OCI-LY7 (cell line): ENCODE measurements around the gene CPA3. TPM values are rescaled to one million over a fixed set of nuclear protein-coding genes. Genes with fewer than 3 reads are reported as not detected.

Experiments used
- BruUV-seq: library from RNA; stranded (reverse); fragments of 400-500 nt; replicated peaks from 2 replicates; lab custom pipeline; 2021; lab: Mats Ljungman, UMichigan
- CTCF ChIA-PET: fragments of 300-600 bp; sonication (Branson Sonifier 250); formaldehyde crosslinking; loops from one replicate; lab custom pipeline; 2022; ENCODE audit warnings: antibody characterized with exemption; ENCODE audit not compliant: unreplicated experiment; lab: Charles Lee
- POLR2A ChIA-PET: fragments of 300-600 bp; sonication (Branson Sonifier 250); formaldehyde crosslinking; loops from one replicate; lab custom pipeline; 2022; ENCODE audit warnings: antibody characterized with exemption; lab: Charles Lee
- DNase-seq: peaks from one replicate; pipeline ENCODE4 v3.0.0-alpha.2; 2015; ENCODE audit warnings: low spot score
- H2AFZ ChIP-seq: fragments of 200-600 bp; sonication (generic), shearing (Covaris generic); 2 replicates; pipeline ENCODE4 v1.6.1; 2014; ENCODE audit warnings: mild to moderate bottlenecking, antibody characterized with exemption, low read length, moderate library complexity
- H3K27ac ChIP-seq: fragments of 200-600 bp; sonication (generic); 2 replicates; pipeline ENCODE4 v1.5.1; 2014; ENCODE audit warnings: mixed run types, low read depth, mild to moderate bottlenecking, moderate library complexity, low read length, inconsistent platforms; ENCODE audit not compliant: poor library complexity, severe bottlenecking
- H3K36me3 ChIP-seq: fragments of 200-600 bp; sonication (generic); 2 replicates; pipeline ENCODE4 v1.6.1; 2014; ENCODE audit warnings: mild to moderate bottlenecking, antibody characterized with exemption, low read length, moderate library complexity, mixed read lengths; ENCODE audit not compliant: insufficient read depth
- H3K4me1 ChIP-seq: fragments of 200-600 bp; sonication (generic); 2 replicates; pipeline ENCODE4 v1.5.1; 2014; ENCODE audit warnings: mild to moderate bottlenecking, low read length; ENCODE audit not compliant: insufficient read depth, poor library complexity, severe bottlenecking
- H3K4me2 ChIP-seq: fragments of 200-600 bp; sonication (generic); 2 replicates; pipeline ENCODE4 v1.6.1; 2014; ENCODE audit warnings: mild to moderate bottlenecking, low read length
- H3K4me3 ChIP-seq: fragments of 200-600 bp; sonication (generic); 2 replicates; pipeline ENCODE4 v1.5.1; 2014; ENCODE audit warnings: mild to moderate bottlenecking, low read depth, low read length; ENCODE audit not compliant: poor library complexity, severe bottlenecking
- H3K79me2 ChIP-seq: fragments of 200-600 bp; sonication (generic); 2 replicates; pipeline ENCODE4 v1.6.1; 2016; ENCODE audit warnings: low read depth, mild to moderate bottlenecking, low read length, moderate library complexity, mixed read lengths; ENCODE audit not compliant: insufficient read depth
- H3K9me2 ChIP-seq: fragments of 200-600 bp; sonication (generic); 2 replicates; pipeline ENCODE4 v1.6.1; 2016; ENCODE audit warnings: mild to moderate bottlenecking, low read length, mixed read lengths; ENCODE audit not compliant: insufficient read depth
- H3K9me3 ChIP-seq: fragments of 200-600 bp; sonication (generic); 2 replicates; pipeline ENCODE4 v1.6.1; 2014; ENCODE audit warnings: mild to moderate bottlenecking, mixed run types, low read length, mixed read lengths
- H4K20me1 ChIP-seq: fragments of 200-600 bp; sonication (generic); 2 replicates; pipeline ENCODE4 v1.6.1; 2014; ENCODE audit warnings: mild to moderate bottlenecking, antibody characterized with exemption, low read length, moderate library complexity, mixed read lengths; ENCODE audit not compliant: insufficient read depth
- EZH2phosphoT487 ChIP-seq: fragments of 200-600 bp; sonication (generic); IDR thresholded peaks from 2 replicates; pipeline ENCODE4 v1.6.1; 2018; ENCODE audit warnings: low read depth, borderline replicate concordance, mild to moderate bottlenecking, mixed run types, antibody characterized with exemption, low read length, moderate library complexity, mixed read lengths
- intact Hi-C: fragments of 100-400 bp; cut with micrococcal nuclease; formaldehyde crosslinking; loops from one replicate; pipeline ENCODE4 v1.10.0; 2022; ENCODE audit not compliant: unreplicated experiment
- total RNA-seq, 2 experiments: library from RNA; depleted of rRNA in 1 of 2; stranded (reverse); fragments of >200 nt in 1 of 2; shearing (Covaris generic) in 1 of 2; gene quantifications; 2 replicates each; pipeline ENCODE4 v1.2.3, GENCODE V29; 2014 to 2022
- TF ChIP-seq, protein P1 (sequence below): fragments of 200-600 bp; sonication (generic); conservative IDR thresholded peaks from 2 replicates; pipeline ENCODE4 v1.5.1; 2014; ENCODE audit warnings: mild to moderate bottlenecking, antibody characterized with exemption, low read length, moderate library complexity, mixed read lengths

The CPA3 gene
- total RNA-seq, 2 experiments from 2014 or later, result not detected

DNA sequence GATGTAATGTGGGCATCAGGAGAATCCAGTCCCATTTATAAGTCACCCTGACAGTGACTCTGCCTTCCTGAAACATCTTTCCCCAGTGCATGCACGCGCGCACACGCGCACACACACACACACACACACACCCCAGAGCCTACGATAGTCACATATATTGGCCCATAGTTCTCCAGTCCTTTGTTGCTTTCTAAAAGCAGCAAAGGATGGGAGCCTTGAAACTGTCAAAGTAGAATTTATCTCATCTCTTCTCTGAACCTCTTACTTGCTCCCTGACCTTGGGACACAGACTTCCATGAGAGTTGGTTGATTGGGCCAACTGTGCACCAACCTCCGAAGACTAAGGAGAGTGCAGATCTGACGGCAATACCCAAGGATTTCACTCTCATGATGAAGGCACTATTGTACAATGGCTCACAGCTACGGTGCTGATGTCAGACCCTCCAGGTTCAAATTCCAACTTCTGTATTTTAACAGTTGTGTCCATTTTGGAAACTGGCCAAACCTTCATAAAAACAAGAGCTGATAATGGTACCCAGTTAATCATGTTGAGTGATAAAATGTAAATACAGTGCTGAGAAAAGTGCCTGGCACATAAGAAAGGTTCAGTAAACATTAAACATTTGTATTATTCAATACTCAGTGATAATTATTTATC lies 8.3 kb downstream of the CPA3 start:
- no peak for TF ChIP-seq EZH2phosphoT487
- TF ChIP-seq, protein P1, sequence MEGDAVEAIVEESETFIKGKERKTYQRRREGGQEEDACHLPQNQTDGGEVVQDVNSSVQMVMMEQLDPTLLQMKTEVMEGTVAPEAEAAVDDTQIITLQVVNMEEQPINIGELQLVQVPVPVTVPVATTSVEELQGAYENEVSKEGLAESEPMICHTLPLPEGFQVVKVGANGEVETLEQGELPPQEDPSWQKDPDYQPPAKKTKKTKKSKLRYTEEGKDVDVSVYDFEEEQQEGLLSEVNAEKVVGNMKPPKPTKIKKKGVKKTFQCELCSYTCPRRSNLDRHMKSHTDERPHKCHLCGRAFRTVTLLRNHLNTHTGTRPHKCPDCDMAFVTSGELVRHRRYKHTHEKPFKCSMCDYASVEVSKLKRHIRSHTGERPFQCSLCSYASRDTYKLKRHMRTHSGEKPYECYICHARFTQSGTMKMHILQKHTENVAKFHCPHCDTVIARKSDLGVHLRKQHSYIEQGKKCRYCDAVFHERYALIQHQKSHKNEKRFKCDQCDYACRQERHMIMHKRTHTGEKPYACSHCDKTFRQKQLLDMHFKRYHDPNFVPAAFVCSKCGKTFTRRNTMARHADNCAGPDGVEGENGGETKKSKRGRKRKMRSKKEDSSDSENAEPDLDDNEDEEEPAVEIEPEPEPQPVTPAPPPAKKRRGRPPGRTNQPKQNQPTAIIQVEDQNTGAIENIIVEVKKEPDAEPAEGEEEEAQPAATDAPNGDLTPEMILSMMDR, result no peak
- intact Hi-C loops, result no loop called here
- Histone ChIP-seq H2AFZ (no peak overlapping the region), H4K20me1 (no peaks in the 10 kb centered on the region), H3K4me1 (no peaks in the 10 kb centered on the region), H3K27ac (no peak overlapping the region), H3K9me3 (no peaks in the 10 kb centered on the region), H3K4me3 (no peak overlapping the region), H3K9me2 (no peaks in the 10 kb centered on the region), H3K4me2 (no peak overlapping the region), H3K79me2 (no peaks in the 10 kb centered on the region), H3K36me3 (no peaks in the 10 kb centered on the region)
- no TSS peak for BruUV-seq
- ChIA-PET POLR2A (interaction anchor here (0.6 to 1.1 kb wide), 2 partner anchors 42 to 44 kb away, joined by 3 to 6 read pairs; no protein-coding TSS in a partner anchor), CTCF (no interaction called here)
- DNase-seq, result no peak

DNA sequence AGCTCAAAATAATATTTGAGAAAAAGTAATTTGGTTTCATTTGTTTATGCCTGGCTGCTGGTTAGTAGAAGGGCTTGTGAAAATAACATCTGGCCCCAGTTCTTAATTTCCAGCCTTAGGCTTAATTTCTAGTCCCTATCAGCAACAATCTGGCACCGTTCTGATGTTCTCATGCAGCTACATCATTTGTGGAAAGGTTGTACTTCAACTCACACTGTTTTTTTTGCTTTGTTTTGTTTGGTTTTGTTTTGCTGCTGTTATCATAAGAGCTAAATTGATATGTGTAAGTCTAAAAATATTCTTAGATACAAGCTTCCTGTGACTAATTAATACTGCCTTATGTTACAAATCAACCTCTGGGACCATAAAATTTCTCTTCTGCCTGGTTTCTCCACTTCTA lies 8.9 kb downstream of the CPA3 start:
- Histone ChIP-seq H4K20me1 (no peaks in the 10 kb centered on the region), H3K4me2 (no peak overlapping the region), H3K4me3 (no peak overlapping the region), H3K9me2 (no peaks in the 10 kb centered on the region), H3K36me3 (no peaks in the 10 kb centered on the region), H3K27ac (no peak overlapping the region), H2AFZ (no peak overlapping the region), H3K79me2 (no peaks in the 10 kb centered on the region), H3K4me1 (no peaks in the 10 kb centered on the region), H3K9me3 (no peaks in the 10 kb centered on the region)
- intact Hi-C loops, result no loop called here
- ChIA-PET POLR2A (interaction anchor here (0.6 to 1.1 kb wide), 2 partner anchors 42 to 44 kb away, joined by 3 to 6 read pairs; no protein-coding TSS in a partner anchor), CTCF (no interaction called here)
- no peak for TF ChIP-seq EZH2phosphoT487
- TF ChIP-seq, protein P1, result no peak
- BruUV-seq, result no TSS peak
- DNase-seq, result no peak

DNA sequence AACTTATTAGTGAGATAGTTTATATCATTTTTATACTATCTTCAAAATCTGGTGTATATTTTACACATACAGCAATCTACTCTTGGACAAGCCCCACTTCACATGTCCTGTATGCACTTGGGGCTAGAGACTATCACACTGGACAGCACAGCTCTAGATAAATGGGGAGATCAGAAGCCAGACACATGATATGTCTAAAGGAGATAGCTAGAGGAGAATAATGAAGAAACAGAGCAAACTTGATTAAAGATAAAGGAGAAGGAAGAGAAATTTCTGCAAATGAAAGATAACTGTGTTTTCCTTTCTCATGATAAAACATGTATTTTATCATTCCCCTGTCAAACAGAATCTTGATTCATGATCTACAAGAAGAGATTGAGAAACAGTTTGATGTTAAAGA lies 13.0 kb downstream of the CPA3 start:
- Histone ChIP-seq H3K27ac (no peak overlapping the region), H3K79me2 (no peaks in the 10 kb centered on the region), H3K9me3 (no peaks in the 10 kb centered on the region), H2AFZ (no peak overlapping the region), H3K4me3 (no peak overlapping the region), H3K36me3 (no peaks in the 10 kb centered on the region), H3K4me1 (no peaks in the 10 kb centered on the region), H4K20me1 (no peaks in the 10 kb centered on the region), H3K4me2 (no peak overlapping the region), H3K9me2 (no peaks in the 10 kb centered on the region)
- intact Hi-C loops, result no loop called here
- BruUV-seq, result no TSS peak
- DNase-seq, result no peak
- ChIA-PET CTCF (no interaction called here), POLR2A (no interaction called here)
- TF ChIP-seq, protein P1, result no peak
- no peak for TF ChIP-seq EZH2phosphoT487
